ENCODE measurements around the gene TSHZ2. TPM values are rescaled to one million over a fixed set of nuclear protein-coding genes. Genes with fewer than 3 reads are reported as not detected.

TSHZ2 gene
- total RNA-seq, 1 donor from 2014 or later = 1.6 TPM

- H3K36me3 ChIP-seq (ENCODE audit: control insufficient read depth, insufficient read depth, low read length) = no peaks in the 10 kb centered on the region
- FAIRE-seq (peak; percentile 50), DNase-seq (ENCODE audit: low read depth) (no peak)
- no peak overlapping the region for H3K4me3 ChIP-seq (ENCODE audit: low read depth, low read length)
- TF ChIP-seq CTCF (IDR thresholded peaks at IDR 0.05; ENCODE audit: insufficient read depth, low read length, severe bottlenecking) = no peak
- H3K27me3 ChIP-seq (ENCODE audit: control insufficient read depth, insufficient read depth, low read length) = no peaks in the 10 kb centered on the region
Measured at GRCh38 chr20:53034899-53035298, 62.7 kb downstream of the TSHZ2 start.

- H3K27me3 ChIP-seq (ENCODE audit: control insufficient read depth, insufficient read depth, low read length) = no peaks in the 10 kb centered on the region
- no peak for TF ChIP-seq CTCF (IDR thresholded peaks at IDR 0.05; ENCODE audit: insufficient read depth, low read length, severe bottlenecking)
Measured at GRCh38 chr20:53036992-53037391, 64.8 kb downstream of the TSHZ2 start.

GRCh38 chr20:53037621-53038020, 65.5 kb downstream of the TSHZ2 start:
- DNase-seq (ENCODE audit: low read depth) (no peak), FAIRE-seq (peak; percentile 75)
- no peaks in the 10 kb centered on the region for H3K36me3 ChIP-seq (ENCODE audit: control insufficient read depth, insufficient read depth, low read length)
- no peaks in the 10 kb centered on the region for H3K27me3 ChIP-seq (ENCODE audit: control insufficient read depth, insufficient read depth, low read length)
- no peak for TF ChIP-seq CTCF (IDR thresholded peaks at IDR 0.05; ENCODE audit: insufficient read depth, low read length, severe bottlenecking)
- no peak overlapping the region for H3K4me3 ChIP-seq (ENCODE audit: low read depth, low read length)

More at GRCh38 chr20:53036992-53037391, 64.8 kb downstream of the TSHZ2 start:
- no peaks in the 10 kb centered on the region for H3K36me3 ChIP-seq (ENCODE audit: control insufficient read depth, insufficient read depth, low read length)
- no peak overlapping the region for H3K4me3 ChIP-seq (ENCODE audit: low read depth, low read length)
- FAIRE-seq (no peak), DNase-seq (ENCODE audit: low read depth) (no peak)

DNA sequence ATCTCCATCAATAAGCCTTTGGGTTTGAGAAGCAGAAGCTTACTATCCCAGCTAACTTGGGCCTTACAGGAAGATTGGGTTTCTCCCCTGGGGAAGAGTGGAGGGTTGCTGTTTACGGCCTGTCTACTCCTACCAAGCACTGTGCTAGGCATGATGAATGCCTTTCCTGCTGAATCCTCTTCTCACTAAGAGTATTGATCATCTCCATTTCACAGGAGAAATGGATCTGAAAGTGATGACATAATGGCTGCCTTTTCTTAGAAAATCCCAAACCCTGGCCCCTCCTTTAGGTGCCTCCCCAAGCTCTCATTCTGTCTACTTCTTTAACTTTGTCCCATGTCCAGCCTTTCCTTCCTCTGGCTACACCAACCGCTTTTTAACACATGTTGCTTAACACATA, 66.1 kb downstream of the TSHZ2 start:
- TF ChIP-seq CTCF (IDR thresholded peaks at IDR 0.05; ENCODE audit: insufficient read depth, low read length, severe bottlenecking) = no peak
- DNase-seq (ENCODE audit: low read depth) (no peak), FAIRE-seq (no peak)
- Histone ChIP-seq H3K27me3 (ENCODE audit: control insufficient read depth, insufficient read depth, low read length) (no peaks in the 10 kb centered on the region), H3K36me3 (ENCODE audit: control insufficient read depth, insufficient read depth, low read length) (no peaks in the 10 kb centered on the region), H3K4me3 (ENCODE audit: low read depth, low read length) (no peak overlapping the region)

DNA sequence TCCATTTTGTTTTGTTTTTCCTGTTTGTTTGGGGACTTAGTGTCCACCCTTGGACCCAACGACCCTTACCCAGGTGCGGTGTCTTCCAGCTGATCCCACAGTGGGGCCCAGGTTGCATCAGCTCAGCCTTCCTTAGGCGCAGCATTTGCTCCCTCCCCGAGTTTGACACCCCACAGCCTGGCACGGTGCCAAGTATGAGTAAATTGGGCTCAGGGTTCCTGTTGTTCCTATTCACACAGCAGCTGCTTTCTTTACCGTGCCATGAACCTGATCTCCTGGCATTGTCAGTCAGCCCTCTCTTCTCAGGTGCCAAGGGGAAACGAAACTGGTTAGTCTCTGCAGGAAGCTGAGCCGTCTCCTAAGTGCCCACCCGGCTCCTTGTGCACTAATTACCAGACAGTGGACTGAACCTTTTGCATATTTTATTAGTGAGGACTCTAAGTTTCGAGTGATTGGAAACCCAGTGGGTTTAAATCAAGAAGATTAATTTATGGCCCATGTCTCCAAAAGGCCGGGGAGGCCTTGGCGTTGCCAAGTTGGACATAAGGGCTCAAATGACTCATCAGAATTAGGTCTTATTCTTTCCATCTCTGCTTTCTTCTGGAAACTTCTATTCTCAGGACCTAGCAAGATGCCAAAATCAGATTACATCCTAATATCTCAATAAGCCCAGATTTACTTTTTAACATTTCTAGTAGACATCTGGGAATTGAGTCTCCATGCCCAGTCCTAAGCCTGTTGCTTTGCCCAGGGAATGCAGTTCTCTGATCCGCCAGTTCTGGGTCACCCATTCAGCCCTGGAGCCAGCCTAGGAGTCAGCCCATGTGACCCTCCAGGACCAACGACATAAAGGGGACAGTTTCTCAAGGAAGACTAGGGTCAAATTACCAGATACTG, 68.8 kb downstream of the TSHZ2 start:
- Histone ChIP-seq H3K4me3 (ENCODE audit: low read depth, low read length) (no peak overlapping the region), H3K36me3 (ENCODE audit: control insufficient read depth, insufficient read depth, low read length) (no peaks in the 10 kb centered on the region), H3K27me3 (ENCODE audit: control insufficient read depth, insufficient read depth, low read length) (no peaks in the 10 kb centered on the region)
- no peak for TF ChIP-seq CTCF (IDR thresholded peaks at IDR 0.05; ENCODE audit: insufficient read depth, low read length, severe bottlenecking)
- FAIRE-seq (no peak), DNase-seq (ENCODE audit: low read depth) (peak; percentile 34)
